ENCODE data around the gene IGSF21. TPM values are rescaled to one million over a fixed set of nuclear protein-coding genes. Genes with fewer than 3 reads are reported as not detected.

The IGSF21 gene
- polyA plus RNA-seq, 1 of the 3 experiments (the other 2 are of a cell fraction) = not detected

GRCh38 chr1:18353992-18354391 is 246.4 kb downstream of the IGSF21 start:
- POLR2A ChIA-PET = no interaction called here
- CTCF ChIA-PET = interaction anchor here (1.1 kb wide), 1 partner anchor 221 kb away, joined by 3 read pairs; no protein-coding TSS in a partner anchor
- Histone ChIP-seq H2AFZ (ENCODE audit: low read depth) (no peak overlapping the region), H3K4me1 (ENCODE audit: control insufficient read depth in 1 of 2, insufficient read depth in 2 of 2, low read depth in 1 of 2, low read length in 1 of 2) (no peaks in the 10 kb centered on the region), H3K9ac (no peak overlapping the region), H3K27me3 (ENCODE audit: insufficient read depth) (no peaks in the 10 kb centered on the region), H3K27ac (ENCODE audit: low read depth in 2 of 2, low read length in 1 of 2) (no peak overlapping the region), H3K9me2 (no peaks in the 10 kb centered on the region), H3F3A (replicated peaks; ENCODE audit: insufficient read depth) (no peaks in the 10 kb centered on the region), H3K36me3 (replicated peaks in 1 of 2; ENCODE audit: control insufficient read depth in 1 of 2, insufficient read depth in 2 of 2, low read length in 1 of 2) (no peaks in the 10 kb centered on the region), H3K4me3 (ENCODE audit: low read depth in 2 of 2, low read length in 1 of 2) (no peak overlapping the region), H3K79me2 (ENCODE audit: insufficient read depth) (no peaks in the 10 kb centered on the region), H3K4me2 (no peak overlapping the region), H4K20me1 (ENCODE audit: insufficient read depth) (no peaks in the 10 kb centered on the region), H3K9me3 (no peaks in the 10 kb centered on the region)
- TF ChIP-seq FOSL2 (IDR thresholded peaks at IDR 0.05; ENCODE audit: borderline replicate concordance, low read depth) (no peak), EP300 (IDR thresholded peaks at IDR 0.05; ENCODE audit: borderline replicate concordance in 1 of 2, low read depth in 1 of 2, low read length in 1 of 2) (no peak), MEF2A (IDR thresholded peaks at IDR 0.05; ENCODE audit: borderline replicate concordance, low read depth) (no peak), RAD21 (IDR thresholded peaks at IDR 0.05; ENCODE audit: low read length) (no peak), POLR2AphosphoS5 (IDR thresholded peaks at IDR 0.05; ENCODE audit: low read depth, low read length) (no peak), GATA2 (CRISPR knock-in tag; IDR thresholded peaks at IDR 0.05) (no peak), PBX3 (IDR thresholded peaks at IDR 0.05) (no peak), USF2 (IDR thresholded peaks at IDR 0.05; ENCODE audit: borderline replicate concordance, low read depth, low read length) (no peak), EZH2phosphoT487 (IDR thresholded peaks at IDR 0.05; ENCODE audit: borderline replicate concordance, low read depth) (no peak), RCOR1 (IDR thresholded peaks at IDR 0.05; ENCODE audit: low read length) (no peak), RXRA (IDR thresholded peaks at IDR 0.05; ENCODE audit: borderline replicate concordance, low read depth) (no peak), MAX (IDR thresholded peaks at IDR 0.05; ENCODE audit: low read depth) (no peak)
- 33% methylated on average over 2 of the region's 2 CpGs for WGBS (ENCODE audit: low lambda C conversion rate)
- no peak for DNase-seq

GRCh38 chr1:18354612-18355011 is 247.0 kb downstream of the IGSF21 start:
- Histone ChIP-seq H3K36me3 (replicated peaks in 1 of 2; ENCODE audit: control insufficient read depth in 1 of 2, insufficient read depth in 2 of 2, low read length in 1 of 2) (no peaks in the 10 kb centered on the region), H3K4me3 (ENCODE audit: low read depth in 2 of 2, low read length in 1 of 2) (no peak overlapping the region), H3K4me1 (ENCODE audit: control insufficient read depth in 1 of 2, insufficient read depth in 2 of 2, low read depth in 1 of 2, low read length in 1 of 2) (no peaks in the 10 kb centered on the region), H2AFZ (ENCODE audit: low read depth) (no peak overlapping the region), H3K27me3 (ENCODE audit: insufficient read depth) (no peaks in the 10 kb centered on the region), H3K9me2 (no peaks in the 10 kb centered on the region), H3F3A (replicated peaks; ENCODE audit: insufficient read depth) (no peaks in the 10 kb centered on the region), H3K79me2 (ENCODE audit: insufficient read depth) (no peaks in the 10 kb centered on the region), H3K9ac (no peak overlapping the region), H3K27ac (ENCODE audit: low read depth in 2 of 2, low read length in 1 of 2) (no peak overlapping the region), H3K4me2 (no peak overlapping the region), H3K9me3 (no peaks in the 10 kb centered on the region), H4K20me1 (ENCODE audit: insufficient read depth) (no peaks in the 10 kb centered on the region)
- WGBS (ENCODE audit: low lambda C conversion rate) = 17% methylated on average over 3 of the region's 3 CpGs
- CTCF ChIA-PET = no interaction called here
- TF ChIP-seq CHD2 (IDR thresholded peaks at IDR 0.05; ENCODE audit: low read length, partially characterized antibody) (no peak), YY1 (IDR thresholded peaks at IDR 0.05; ENCODE audit: low read depth) (no peak), RAD21 (IDR thresholded peaks at IDR 0.05; ENCODE audit: low read length) (no peak), FOXJ3 (CRISPR knock-in tag; IDR thresholded peaks at IDR 0.05) (no peak), SMC3 (IDR thresholded peaks at IDR 0.05; ENCODE audit: low read depth, low read length) (no peak), FOXM1 (IDR thresholded peaks at IDR 0.05; ENCODE audit: low read depth) (no peak), ELF1 (IDR thresholded peaks at IDR 0.05) (no peak), RXRA (IDR thresholded peaks at IDR 0.05; ENCODE audit: borderline replicate concordance, low read depth) (no peak), CTCF (IDR thresholded peaks at IDR 0.05) (no peak), NFIC (IDR thresholded peaks at IDR 0.05; ENCODE audit: borderline replicate concordance) (no peak), SIN3A (IDR thresholded peaks at IDR 0.05; ENCODE audit: borderline replicate concordance, low read depth, low read length) (no peak), GABPA (IDR thresholded peaks at IDR 0.05; ENCODE audit: low read depth) (no peak), RFX5 (IDR thresholded peaks at IDR 0.05; ENCODE audit: low read length) (no peak)
- POLR2A ChIA-PET = no interaction called here
- DNase-seq = no peak
